GM06990 (cell line): Measurements from ENCODE around the gene RSPO1.

Experiments
- DNase-seq: peaks from one replicate; pipeline ENCODE4 v3.0.0-alpha.2; 2011; ENCODE audit not compliant: insufficient read length; ENCODE audit errors: extremely low read depth
- H3K27me3 ChIP-seq: replicated peaks from 2 replicates; pipeline ENCODE4 v1.6.0; 2011; ENCODE audit warnings: low read length; ENCODE audit not compliant: control insufficient read depth, insufficient read depth
- H3K36me3 ChIP-seq: 2 replicates; pipeline ENCODE4 v1.5.1; 2011; ENCODE audit warnings: low read length; ENCODE audit not compliant: control insufficient read depth, insufficient read depth
- H3K4me3 ChIP-seq: replicated peaks from 2 replicates; pipeline ENCODE4 v1.5.1; 2011; ENCODE audit warnings: low read depth, mild to moderate bottlenecking, control low read depth, low read length
- CTCF ChIP-seq: IDR thresholded peaks from 2 replicates; pipeline ENCODE4 v1.5.1; 2011; ENCODE audit warnings: low read length, control low read depth, mild to moderate bottlenecking, inconsistent platforms; ENCODE audit not compliant: insufficient read depth, poor library complexity, severe bottlenecking

Gene RSPO1

GRCh38 chr1:37612186-37612585, 22.5 kb downstream of the RSPO1 start:
- H3K4me3 ChIP-seq = no peak overlapping the region
- TF ChIP-seq CTCF = no peak
- peaks cover 8% of the 10 kb centered on the region for H3K27me3 ChIP-seq
- no peak for DNase-seq
- H3K36me3 ChIP-seq = no peaks in the 10 kb centered on the region

GRCh38 chr1:37609994-37610393, 24.7 kb downstream of the RSPO1 start:
- Histone ChIP-seq H3K4me3 (no peak overlapping the region), H3K36me3 (no peaks in the 10 kb centered on the region), H3K27me3 (peaks cover 4% of the 10 kb centered on the region; the same call in 1 of the 2 replicates)
- no peak for DNase-seq
- no peak for TF ChIP-seq CTCF

- Histone ChIP-seq H3K36me3 (no peaks in the 10 kb centered on the region), H3K4me3 (no peak overlapping the region), H3K27me3 (peaks cover 4% of the 10 kb centered on the region; the same call in 1 of the 2 replicates)
- no peak for DNase-seq
- no peak for TF ChIP-seq CTCF
Observed at GRCh38 chr1:37609002-37609401, 25.7 kb downstream of the RSPO1 start.

GRCh38 chr1:37606481-37607263, 28.0 kb downstream of the RSPO1 start:
- Histone ChIP-seq H3K4me3 (no peak overlapping the region), H3K27me3 (peaks cover 3% of the 10 kb centered on the region; the same call in 1 of the 2 replicates)
- no peak for DNase-seq

GRCh38 chr1:37605806-37606474, 28.8 kb downstream of the RSPO1 start:
- DNase-seq = no peak
- H3K4me3 ChIP-seq = no peak overlapping the region
- no peak for TF ChIP-seq CTCF

More at GRCh38 chr1:37606481-37607263, 28.0 kb downstream of the RSPO1 start:
- no peak for TF ChIP-seq CTCF
- no peaks in the 10 kb centered on the region for H3K36me3 ChIP-seq

More at GRCh38 chr1:37605806-37606474, 28.8 kb downstream of the RSPO1 start:
- Histone ChIP-seq H3K36me3 (no peaks in the 10 kb centered on the region), H3K27me3 (peaks cover 3% of the 10 kb centered on the region; the same call in 1 of the 2 replicates)
